ENCODE measurements around the gene RNF169.
"Not testable (repeated sequence)": the region's sequence is repeated elsewhere in the genome, so short reads cannot be mapped to it uniquely, and the experiment has no call there.

RNF169 gene

DNA sequence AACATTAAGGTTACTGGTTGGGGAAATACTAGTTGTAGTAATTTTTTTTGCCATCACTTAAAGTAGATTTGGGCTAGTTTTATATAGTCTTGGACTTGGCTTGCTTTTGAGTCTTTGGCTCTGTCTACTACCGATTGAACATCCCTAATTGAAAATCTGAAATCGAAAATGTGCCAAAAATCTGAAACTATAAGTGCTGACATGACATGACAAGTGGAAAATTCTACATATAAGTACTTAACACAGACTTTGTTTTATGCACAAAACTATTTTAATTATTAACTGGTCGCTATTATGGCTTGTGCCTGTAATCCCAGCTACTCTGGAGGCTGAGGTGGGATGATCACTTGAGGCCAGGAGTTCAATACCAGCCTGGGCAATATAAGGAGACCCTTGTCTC lies 22.5 kb downstream of the RNF169 start:
- DNase-seq: no peak

DNA sequence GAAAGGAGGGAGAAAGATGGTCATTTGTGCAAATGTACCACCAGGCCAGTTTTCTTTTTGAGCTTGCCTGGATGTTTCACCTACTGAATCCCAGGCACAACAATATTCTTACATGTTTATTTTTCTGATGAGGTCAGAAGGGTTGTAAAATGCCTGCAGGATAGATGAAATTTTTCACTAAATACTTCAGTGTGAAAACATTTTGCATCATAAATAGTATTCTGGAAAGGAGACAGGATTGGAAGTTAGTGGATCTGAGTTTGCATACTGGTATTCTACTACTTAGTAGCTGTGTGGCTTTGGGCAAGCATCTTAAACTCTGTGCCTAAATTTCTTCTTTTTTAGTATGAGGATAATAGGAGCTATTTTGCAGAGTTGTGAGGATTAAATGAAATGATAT lies 24.8 kb downstream of the RNF169 start:
- no peak for DNase-seq

DNA sequence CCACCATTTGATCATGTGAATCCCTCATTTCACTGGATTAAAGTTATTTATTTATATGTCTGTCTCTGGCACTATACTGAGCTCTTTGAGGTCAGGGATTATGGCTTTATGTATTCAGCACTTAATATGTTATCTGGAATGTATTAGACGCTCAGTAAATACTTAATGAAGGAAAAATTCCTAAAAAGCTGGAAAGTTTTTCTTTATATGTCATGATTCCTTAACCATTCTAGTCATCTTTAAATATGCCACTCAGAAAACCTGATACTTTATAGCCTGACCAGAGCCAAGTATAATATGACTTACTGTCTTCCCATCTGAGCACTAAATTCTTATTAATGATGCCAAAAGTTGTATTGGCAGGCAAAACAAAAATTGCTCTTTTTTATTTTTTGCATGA lies 27.1 kb downstream of the RNF169 start:
- no peak for DNase-seq

DNA sequence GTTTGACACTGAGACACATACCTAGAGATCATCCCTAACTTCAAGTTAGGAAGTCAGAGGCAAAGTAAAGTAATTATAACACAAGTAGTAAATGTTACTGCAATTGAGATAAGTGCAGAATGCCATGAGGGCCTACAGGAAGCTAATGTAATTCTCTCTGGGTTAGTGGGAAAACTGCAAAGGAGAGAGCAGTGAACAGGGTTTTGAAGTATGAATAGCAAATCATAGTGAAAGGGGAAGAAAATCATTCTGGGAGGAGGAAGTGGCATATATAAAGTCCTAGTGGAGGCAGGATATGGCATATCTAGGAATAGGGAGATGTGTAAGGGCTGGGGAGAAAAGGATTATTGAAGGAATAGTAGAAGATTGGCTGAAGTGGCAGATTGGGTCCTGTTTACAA lies 27.9 kb downstream of the RNF169 start:
- DNase-seq: no peak

DNA sequence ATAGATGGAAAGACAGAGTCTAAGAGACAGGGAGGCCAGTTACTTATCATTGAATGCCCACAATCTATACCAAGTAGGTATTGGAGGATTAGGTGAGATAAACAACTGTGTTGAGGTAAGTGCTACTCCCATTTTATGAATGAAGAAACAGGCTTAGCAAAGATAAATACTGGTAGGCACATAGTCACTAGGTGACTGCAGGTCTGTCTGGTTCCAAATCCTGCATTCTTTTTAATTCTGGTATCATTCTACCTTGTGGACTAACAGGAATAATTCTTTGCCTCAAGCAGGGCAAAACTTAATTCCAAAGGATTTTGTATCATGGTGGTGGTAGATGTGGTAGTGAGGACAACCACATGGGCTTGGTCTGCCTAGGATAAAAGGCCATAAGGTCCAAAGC lies 28.4 kb downstream of the RNF169 start:
- DNase-seq: no peak

DNA sequence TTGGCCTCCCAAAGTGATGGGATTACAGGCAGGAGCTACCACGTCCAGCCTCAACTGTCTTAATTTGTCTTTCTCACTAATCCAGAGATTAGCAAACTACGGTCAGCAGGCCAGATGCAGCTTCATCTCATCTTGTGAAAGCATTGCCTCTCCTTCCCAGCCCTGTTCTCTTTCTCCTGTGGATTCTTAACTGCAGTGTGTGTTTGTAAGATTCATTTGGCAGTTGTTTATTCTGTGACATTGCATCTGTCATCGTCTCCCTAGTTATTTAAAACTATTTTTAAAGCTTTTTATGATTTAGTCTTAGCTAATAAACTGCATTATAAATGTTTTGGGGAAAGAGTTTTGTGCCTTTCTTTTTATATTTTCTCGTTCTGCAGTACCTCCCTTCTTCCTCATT lies 29.2 kb downstream of the RNF169 start:
- no peak for DNase-seq

DNA sequence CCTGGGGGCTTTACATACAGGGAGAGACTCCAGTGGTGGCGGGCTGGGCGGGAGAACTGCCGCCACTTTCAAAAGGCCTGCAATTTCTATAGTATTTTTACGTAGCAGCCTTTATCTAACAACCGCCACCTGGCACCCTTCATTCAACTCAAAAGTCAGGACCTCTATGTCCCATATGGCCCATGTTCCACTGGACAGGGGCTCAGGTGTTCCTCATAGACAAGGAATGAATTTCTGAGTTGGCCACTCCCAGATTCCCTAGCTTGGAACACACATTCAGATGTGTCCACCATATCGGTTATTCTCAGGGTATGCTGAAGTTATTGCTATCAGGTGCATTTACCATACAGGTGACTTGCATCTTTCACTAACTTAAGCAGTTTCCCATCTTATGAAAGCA lies 29.9 kb downstream of the RNF169 start:
- no peak for DNase-seq

DNA sequence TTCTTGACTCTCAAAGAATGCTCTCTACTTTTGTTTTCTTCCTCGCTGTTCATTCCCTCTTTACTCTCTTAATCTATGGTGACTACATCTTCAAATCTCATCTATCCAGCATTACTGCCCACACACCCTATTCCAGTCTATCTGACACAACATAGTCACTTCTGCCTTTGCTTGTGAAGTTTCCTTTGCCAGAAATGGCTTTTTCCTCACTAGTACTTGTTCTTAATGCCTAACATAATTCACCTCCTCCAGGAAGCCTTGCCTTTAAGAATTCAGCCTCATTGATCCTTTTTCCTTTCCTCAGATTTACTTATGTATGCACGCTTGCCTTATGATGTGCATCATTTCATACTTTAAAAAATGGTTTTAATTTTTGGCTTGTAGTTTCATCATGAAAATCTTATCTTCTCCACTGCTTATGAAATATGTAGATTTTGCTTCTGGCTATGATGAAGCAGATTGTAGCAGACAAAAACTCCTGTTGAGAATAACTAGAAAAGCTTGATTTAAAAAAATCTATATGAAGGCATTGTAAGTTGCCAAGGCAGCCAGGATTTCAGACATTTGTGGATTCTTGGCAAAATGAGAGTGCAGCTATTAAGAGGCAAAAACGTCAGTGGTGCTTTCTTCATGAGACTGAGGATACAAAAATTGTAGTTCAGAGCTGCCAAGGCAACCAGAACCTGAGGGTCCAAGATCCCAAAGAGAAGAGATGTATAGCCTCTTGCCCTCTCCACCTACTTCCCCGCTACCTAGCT lies 31.8 kb downstream of the RNF169 start:
- no peak for DNase-seq

DNA sequence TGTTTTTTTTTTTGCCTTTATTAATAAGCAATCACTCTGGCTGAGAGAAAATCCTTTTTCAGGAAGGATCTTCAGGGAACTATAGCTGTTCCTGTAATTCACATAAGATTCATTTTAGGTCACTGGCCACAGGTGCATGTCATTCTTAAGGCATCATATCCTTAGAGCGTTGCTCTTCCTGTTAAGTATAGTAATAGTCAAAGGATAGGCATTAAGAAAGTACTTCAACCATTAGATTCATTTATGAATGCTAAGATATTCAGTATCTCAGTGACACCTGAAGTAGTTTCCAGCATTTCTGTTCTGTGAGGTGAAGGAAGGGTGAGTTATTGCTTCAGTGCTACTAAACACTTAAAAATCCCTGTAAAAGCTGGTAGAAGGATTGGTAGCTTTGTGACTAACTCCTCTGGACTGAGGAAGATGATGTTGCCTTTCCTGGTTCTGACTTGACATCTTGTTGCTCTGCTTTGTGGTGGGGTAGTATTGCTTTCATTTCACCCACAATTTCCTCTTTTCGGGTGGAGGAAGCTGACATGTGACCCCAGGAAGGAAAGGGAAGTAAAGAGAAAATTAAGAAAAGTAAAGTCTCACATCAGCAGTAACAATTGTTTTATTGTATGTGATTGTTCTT lies 34.7 kb downstream of the RNF169 start:
- no peak for DNase-seq

DNA sequence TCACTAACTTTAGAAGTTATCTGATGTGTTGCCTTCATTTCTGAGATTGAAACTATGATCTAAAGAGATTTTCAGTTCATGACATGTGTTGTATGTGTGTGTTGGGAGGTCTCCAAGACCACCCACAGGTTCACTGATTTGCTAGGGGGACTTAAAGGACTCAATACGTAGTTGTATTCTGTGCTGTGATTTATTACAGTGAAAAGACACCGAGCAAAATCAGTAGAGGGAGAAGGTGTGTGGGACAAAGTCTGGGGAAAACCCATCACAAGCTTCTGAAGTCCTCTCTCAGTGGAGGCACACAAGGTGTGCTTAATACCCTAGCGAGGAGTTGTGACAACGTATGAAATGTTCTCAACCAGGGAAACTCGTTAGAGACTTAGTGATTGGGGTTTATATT lies 35.6 kb downstream of the RNF169 start:
- no peak for DNase-seq

DNA sequence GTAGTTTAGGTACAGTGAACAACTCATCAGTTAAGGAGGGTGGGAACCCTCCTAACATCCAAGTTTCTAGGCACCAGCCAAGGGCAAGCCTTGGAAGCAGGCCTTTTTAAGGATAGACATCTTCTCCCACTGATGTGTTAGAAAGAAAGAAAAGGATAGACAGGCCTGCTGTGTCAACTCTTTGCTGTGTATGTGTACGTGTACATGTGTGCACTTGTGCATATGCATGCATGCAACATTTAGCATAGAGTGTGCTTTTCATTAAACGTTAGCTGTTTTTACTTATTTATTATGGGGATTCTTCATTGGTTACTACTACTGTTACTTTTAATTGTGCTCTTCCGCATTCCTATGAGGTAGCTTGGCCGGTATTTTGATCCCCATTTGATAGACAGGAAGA lies 36.1 kb downstream of the RNF169 start:
- DNase-seq: no peak

DNA sequence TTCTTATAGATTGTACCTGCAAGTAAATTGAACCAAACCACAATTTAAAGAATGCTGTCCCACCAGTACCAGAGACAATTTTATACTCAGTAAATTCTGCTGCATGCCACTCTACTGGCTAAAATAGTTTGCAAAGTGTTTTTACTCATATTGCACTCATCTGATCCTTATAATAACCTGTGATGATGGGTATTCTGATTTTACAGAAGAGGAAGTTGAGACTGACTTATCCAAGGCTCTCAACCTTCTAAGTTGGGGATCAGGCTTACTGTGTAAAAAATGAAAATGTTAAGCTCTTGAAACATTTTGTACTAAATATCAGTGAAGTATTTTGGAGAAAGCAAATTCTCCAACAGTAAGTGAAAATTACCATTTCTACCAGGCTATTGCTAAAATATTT lies 37.9 kb downstream of the RNF169 start:
- no peak for DNase-seq

DNA sequence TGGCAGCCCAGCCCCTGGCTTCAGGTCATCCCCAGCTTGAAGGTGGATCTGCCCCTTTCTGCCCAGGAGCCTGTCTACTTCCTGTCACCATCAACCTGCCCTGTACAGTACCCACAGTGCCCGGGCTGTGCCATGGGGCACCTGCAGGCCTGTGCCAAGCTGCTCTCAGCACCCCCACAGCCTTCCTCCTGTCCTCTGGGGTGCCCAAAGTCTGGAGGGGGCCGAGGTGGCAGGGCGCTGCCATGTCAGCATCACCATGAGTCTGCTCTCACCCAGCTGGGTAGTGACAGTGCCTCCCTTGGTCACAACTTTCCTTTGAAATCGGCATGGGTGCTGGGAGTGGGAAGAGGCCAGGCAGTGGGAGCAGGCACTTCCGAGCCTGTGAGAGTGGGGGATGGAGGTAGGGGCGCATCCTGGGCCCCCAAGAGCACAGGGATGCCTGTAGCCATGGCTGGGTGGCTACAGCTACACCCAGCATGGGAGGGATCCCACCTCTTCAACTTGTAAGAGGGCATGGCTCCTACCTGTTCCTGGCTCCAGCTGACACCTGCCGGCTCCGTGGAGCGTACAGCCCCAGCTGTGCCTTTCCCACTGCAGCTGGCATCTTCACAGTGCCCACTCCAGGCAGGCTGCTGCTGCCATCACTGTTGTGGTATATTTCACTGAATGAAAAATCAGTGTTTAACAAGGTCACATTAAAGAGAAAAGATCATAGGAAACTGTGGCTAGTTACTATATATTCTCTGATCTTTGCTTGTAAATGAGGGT lies 42.9 kb downstream of the RNF169 start:
- no peak for DNase-seq

DNA sequence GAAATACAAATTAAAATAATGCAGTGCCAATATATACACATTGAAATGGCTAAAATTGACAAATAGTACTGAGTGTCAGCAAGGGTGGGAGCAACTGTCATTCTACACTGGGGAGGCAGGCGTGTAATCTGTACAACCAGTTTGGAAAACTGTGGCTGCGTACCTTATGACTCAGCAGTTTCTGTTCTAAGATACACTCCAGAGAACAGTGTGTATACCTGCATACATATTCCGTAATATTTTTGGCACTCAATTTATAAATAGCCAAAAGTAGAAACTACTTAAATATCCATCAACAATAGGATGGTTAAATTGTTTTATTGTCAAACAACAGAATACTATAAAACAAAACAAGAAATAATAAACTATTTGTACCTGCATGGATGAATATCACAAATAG lies 57.6 kb downstream of the RNF169 start:
- DNase-seq: no peak

DNA sequence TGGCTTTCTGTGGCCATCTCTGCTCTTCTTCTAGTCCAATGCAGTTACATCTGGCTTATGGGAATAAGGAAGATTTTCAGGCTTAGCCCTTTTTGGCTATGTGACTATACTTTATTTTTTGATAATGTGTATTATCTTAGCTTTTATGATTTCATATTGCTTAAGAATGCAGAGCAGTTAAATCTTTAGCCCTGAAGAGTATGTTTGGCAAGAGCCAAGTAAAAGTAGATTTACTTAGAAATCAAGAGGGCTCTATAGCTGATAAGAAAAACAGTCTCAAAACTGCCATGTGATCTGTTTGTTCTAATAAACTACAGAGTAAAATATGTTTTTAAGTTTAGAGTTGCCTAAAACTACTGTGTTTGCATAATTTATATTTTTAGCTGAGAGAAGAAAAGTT lies 61.2 kb downstream of the RNF169 start:
- DNase-seq: no peak

DNA sequence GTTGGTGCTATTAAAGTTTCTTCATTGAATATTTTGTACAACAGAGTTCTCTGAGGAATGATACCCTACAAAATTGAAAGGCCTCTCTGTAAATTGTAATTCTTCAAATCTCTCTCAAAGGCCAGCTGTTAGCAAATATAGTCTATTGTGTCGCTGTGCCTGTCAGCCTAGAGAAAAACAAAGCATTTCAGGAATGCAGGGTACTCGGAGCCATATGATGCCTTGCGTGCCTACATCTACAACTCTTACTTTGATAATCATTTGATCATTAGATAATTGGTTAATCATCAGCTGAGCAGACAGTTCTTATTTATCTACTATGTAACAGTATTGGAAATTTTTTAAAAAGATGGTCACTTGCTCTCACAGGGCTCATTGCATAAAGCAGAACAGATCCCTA lies 67.3 kb downstream of the RNF169 start:
- no peak for DNase-seq

DNA sequence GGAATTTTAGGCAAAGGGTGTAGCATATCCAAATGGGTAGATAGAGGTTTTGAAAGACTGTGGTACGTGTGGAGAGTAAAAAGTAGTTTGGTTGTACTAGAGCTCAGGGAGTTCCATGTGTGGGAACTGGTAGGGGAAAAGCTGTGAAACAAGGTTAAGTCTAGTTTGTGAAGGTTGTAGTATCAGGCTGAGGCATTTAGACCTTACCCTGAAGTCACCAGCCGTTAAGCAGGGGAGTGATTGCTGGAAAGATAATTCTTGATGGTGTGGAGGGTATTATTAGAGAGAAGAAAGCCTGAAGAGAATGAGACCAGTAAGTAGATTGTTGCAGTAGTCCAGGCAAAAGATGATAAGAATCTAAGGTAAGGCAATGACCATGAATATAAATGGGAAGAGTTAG lies 68.0 kb downstream of the RNF169 start:
- no peak for DNase-seq

DNA sequence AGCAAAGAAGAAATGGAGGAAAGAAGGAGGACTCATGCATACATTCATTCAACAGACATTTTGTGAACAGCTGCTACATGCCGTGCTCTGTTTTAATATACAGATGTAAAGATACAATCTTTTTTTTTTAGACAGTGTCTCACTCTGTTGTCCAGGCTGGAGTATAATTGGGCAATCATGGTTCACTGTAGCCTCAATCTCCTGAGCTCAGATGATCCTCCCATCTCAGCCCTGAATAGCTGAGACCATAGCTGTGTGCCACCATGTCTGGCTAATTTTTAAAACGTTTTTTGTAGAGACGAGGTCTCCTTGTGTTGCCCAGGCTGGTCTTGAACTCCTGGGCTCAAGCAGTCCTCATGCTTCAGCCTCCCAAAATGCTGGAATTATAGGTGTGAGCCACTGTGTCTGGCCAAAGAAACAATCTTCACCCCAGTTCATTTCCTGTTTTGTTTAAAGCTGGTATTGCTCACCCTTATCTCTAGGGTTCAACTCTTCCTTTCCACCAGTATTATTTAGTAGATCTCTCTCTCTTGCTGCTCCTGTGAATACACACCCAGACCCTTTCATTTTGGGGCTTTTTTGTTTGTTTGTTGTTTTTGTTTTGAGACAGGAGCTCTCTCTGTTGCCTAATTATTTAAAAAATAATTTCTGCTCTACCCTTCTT lies 69.8 kb downstream of the RNF169 start:
- DNase-seq: no peak

DNA sequence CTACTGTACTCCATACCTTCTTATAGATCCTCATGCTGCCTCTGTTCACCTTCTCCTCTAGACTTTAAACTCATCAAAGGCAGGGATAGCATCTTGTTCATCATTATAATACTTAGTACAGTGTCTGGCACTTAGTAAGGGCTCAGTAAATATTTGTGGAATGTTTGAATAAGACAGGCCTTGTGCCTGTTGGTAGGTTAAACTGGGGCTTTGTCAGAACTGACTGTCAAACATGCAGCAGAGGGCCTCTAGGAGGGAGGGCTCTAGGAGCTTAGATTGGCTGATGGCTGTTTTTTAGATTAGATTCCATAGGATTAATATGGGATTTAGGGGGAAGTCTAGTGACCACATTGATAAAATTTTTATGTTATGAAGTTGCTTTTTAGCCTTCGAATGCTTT lies 70.8 kb downstream of the RNF169 start:
- no peak for DNase-seq

DNA sequence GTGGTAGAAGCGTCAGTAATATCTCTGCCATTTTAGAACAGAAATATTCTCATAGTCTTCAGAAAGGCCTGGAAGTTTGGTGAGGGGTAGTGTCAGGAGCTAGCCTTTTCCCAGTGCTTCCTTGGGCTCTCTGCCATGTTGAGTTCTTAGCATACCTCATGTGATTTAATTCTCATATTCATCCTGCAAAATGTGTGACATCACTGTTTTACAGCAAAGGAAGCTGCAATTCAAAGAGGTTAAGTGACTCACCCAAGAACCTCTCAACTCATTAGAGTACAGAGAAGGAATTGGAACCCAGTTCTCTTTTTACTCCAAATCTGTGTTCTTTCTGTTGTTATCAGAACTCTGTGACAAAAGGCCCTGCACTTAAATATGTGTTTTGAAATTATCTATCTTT lies 72.1 kb downstream of the RNF169 start:
- DNase-seq: no peak

DNA sequence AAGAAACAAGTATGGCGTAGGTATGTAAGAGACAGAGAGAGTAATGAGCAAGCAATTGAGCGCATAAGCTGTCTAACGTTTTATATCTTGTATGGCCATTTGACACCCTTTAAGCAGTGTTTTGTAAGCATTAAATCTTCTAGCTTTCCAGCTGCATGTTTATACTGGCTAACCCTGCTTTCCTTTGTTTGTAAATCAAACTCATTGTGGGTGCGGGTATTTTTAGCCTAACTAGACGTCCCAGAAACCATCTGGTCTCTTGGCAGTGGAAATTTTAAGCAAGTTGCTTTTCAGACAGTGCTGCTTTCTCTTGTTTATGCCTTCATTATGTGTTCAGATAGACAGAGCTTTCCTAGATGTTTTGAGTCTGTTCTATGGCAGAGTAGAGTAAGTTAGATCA lies 73.5 kb downstream of the RNF169 start:
- DNase-seq: no peak

DNA sequence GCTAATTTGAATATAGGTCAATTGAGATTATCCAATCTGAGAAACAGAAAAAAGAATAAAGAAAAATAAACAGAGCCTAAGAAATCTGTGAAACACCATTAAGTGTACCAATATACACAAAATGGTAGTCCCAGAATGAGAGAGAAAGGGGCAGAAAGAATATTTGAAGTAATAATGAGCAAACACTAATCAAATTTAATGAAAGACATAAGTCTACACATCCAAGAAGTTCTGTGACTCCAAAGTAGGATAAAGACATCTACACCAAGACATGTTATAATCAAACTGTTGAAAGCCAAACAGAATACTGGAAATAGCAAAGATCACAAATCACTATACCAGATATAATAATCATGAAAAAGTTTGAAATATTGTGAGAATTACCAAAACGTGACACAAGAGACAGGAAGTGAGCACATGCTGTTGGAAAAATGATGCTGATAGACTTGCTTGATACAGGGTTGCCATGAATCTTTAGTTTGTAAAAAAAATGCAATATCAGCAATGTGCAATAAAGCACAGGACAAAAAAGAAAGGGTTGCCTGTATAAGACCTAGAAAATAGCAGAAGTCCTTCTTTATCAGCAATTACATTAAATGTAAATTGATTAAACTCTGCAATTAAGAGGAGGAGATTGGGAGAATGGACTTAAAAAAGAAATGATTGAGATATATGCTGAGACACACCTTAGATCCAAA lies 75.8 kb downstream of the RNF169 start:
- no peak for DNase-seq

DNA sequence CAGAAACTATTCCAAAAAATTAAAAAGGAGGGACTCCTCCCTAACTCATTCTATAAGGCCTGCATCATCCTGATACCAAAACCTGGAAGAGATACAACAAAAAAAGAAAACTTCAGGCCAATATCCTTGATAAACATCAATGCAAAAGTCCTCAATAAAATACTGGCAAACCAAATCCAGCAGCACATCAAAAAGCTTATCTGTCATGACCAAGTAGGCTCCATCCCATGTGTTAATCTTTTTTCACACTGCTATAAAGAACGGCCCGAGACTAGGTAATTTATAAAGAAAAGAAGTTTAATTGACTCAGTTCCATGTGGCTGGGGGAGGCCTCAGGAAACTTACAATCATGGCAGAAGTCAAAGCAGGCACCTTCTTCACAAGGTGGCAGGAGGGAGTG lies 76.9 kb downstream of the RNF169 start:
- DNase-seq: not testable (repeated sequence)
